PC-9 (cell line): ENCODE results near the gene PHF21A.

ENCODE experiments used
- EZH2 ChIP-seq: fragments of 200-600 bp; sonication (generic); IDR thresholded peaks from 2 replicates; pipeline ENCODE4 v1.8.0; 2017; ENCODE audit warnings: antibody characterized with exemption, low read depth
- TF ChIP-seq, protein P1 (sequence below): fragments of 200-600 bp; sonication (generic); conservative IDR thresholded peaks from 2 replicates; pipeline ENCODE4 v1.6.1; 2017; ENCODE audit warnings: mixed run types, antibody characterized with exemption, mild to moderate bottlenecking, moderate library complexity

DNA sequence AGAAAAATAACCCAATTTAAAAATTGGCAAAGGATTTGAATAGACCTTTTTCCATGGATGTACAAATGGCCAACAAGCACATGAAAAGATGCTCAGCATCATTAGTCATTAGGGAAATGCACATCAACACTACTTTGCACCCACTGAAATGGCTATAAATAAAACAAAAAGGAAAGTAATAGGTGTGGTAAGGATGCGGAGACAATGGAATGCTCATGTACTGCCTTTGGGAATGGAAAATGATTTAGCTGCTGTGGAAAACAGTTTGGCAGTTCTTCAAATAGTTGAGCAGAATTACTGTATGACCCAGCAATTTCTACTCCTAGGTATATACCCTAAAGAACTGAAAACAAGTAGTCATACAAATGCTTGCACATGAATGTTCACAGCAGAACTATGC is 161.4 kb downstream of the PHF21A start:
- TF ChIP-seq, protein P1, sequence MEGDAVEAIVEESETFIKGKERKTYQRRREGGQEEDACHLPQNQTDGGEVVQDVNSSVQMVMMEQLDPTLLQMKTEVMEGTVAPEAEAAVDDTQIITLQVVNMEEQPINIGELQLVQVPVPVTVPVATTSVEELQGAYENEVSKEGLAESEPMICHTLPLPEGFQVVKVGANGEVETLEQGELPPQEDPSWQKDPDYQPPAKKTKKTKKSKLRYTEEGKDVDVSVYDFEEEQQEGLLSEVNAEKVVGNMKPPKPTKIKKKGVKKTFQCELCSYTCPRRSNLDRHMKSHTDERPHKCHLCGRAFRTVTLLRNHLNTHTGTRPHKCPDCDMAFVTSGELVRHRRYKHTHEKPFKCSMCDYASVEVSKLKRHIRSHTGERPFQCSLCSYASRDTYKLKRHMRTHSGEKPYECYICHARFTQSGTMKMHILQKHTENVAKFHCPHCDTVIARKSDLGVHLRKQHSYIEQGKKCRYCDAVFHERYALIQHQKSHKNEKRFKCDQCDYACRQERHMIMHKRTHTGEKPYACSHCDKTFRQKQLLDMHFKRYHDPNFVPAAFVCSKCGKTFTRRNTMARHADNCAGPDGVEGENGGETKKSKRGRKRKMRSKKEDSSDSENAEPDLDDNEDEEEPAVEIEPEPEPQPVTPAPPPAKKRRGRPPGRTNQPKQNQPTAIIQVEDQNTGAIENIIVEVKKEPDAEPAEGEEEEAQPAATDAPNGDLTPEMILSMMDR: no peak
- TF ChIP-seq EZH2: no peak
